MM.1S (cell line): ENCODE measurements around the gene RNF152.

ENCODE experiments used
- CTCF ChIP-seq: fragments of 300-600 bp; sonication (generic); IDR thresholded peaks from 2 replicates; pipeline ENCODE4 v1.5.1; 2016; ENCODE audit warnings: antibody characterized with exemption, low read length, mixed read lengths
- EZH2 ChIP-seq: fragments of 300-600 bp; sonication (generic); optimal IDR thresholded peaks from 2 replicates; pipeline ENCODE3; 2017; ENCODE audit warnings: low read depth, mild to moderate bottlenecking, antibody characterized with exemption, low read length, mixed read lengths

GRCh38 chr18:61772293-61772848 is 120.4 kb downstream of the RNF152 start:
- no peak for TF ChIP-seq CTCF
- no peak for TF ChIP-seq EZH2
